HEK293 (cell line): Measurements from ENCODE around the gene LRPPRC.

Experiments
- HIC1 ChIP-seq: fragments of 450-650 bp; formaldehyde crosslinking; IDR thresholded peaks from 2 replicates; pipeline ENCODE4 v1.5.1; 2016; ENCODE audit warnings: missing biosample characterization, missing genetic modification characterization
- IKZF3 ChIP-seq: fragments of 450-650 bp; IDR thresholded peaks from 2 replicates; pipeline ENCODE4 v1.5.0; 2018; ENCODE audit warnings: missing biosample characterization, mild to moderate bottlenecking, missing genetic modification characterization, moderate library complexity
- KLF16 ChIP-seq: fragments of 450-650 bp; formaldehyde crosslinking; IDR thresholded peaks from 2 replicates; pipeline ENCODE4 v1.5.1; 2017; ENCODE audit warnings: missing biosample characterization, missing genetic modification characterization
- MYNN ChIP-seq: fragments of 450-650 bp; formaldehyde crosslinking; IDR thresholded peaks from 2 replicates; pipeline ENCODE4 v1.5.1; 2016; ENCODE audit warnings: missing biosample characterization, missing genetic modification characterization, borderline replicate concordance
- SP2 ChIP-seq: fragments of 450-650 bp; formaldehyde crosslinking; IDR thresholded peaks from 2 replicates; pipeline ENCODE4 v1.5.1; 2016; ENCODE audit warnings: missing biosample characterization, missing genetic modification characterization
- SP3 ChIP-seq: fragments of 450-650 bp; formaldehyde crosslinking; IDR thresholded peaks from 2 replicates; pipeline ENCODE4 v1.5.1; 2016; ENCODE audit warnings: missing biosample characterization, missing genetic modification characterization
- SP7 ChIP-seq: fragments of 450-650 bp; formaldehyde crosslinking; IDR thresholded peaks from 2 replicates; pipeline ENCODE4 v1.5.1; 2016; ENCODE audit warnings: missing biosample characterization, missing genetic modification characterization
- YY1 ChIP-seq: fragments of 450-650 bp; formaldehyde crosslinking; IDR thresholded peaks from 2 replicates; pipeline ENCODE4 v1.5.1; 2018; ENCODE audit warnings: missing biosample characterization, missing genetic modification characterization
- YY2 ChIP-seq: fragments of 450-650 bp; formaldehyde crosslinking; IDR thresholded peaks from 2 replicates; pipeline ENCODE4 v1.5.1; 2016; ENCODE audit warnings: missing biosample characterization, missing genetic modification characterization
- ZBTB17 ChIP-seq: fragments of 450-650 bp; formaldehyde crosslinking; IDR thresholded peaks from 2 replicates; pipeline ENCODE4 v1.5.1; 2016; ENCODE audit warnings: missing biosample characterization, missing genetic modification characterization
- ZFHX2 ChIP-seq: fragments of 450-650 bp; formaldehyde crosslinking; conservative IDR thresholded peaks from 2 replicates; pipeline ENCODE4 v1.5.1; 2016; ENCODE audit warnings: missing biosample characterization, missing genetic modification characterization
- ZIC2 ChIP-seq: fragments of 450-650 bp; formaldehyde crosslinking; IDR thresholded peaks from 2 replicates; pipeline ENCODE4 v1.5.1; 2016; ENCODE audit warnings: missing biosample characterization, missing genetic modification characterization
- ZNF24 ChIP-seq: fragments of 450-650 bp; formaldehyde crosslinking; IDR thresholded peaks from 2 replicates; pipeline ENCODE4 v1.5.1; 2016; ENCODE audit warnings: missing biosample characterization, missing genetic modification characterization
- ZNF324 ChIP-seq: fragments of 450-650 bp; formaldehyde crosslinking; IDR thresholded peaks from 2 replicates; pipeline ENCODE4 v1.5.1; 2016; ENCODE audit warnings: missing biosample characterization, missing genetic modification characterization
- ZNF394 ChIP-seq: fragments of 450-650 bp; formaldehyde crosslinking; IDR thresholded peaks from 2 replicates; pipeline ENCODE4 v1.5.1; 2016; ENCODE audit warnings: missing biosample characterization, missing genetic modification characterization, mild to moderate bottlenecking, moderate library complexity, borderline replicate concordance
- ZNF501 ChIP-seq: fragments of 450-650 bp; formaldehyde crosslinking; IDR thresholded peaks from 2 replicates; pipeline ENCODE4 v1.5.1; 2016; ENCODE audit warnings: missing biosample characterization, missing genetic modification characterization
- ZNF518A ChIP-seq: fragments of 450-650 bp; formaldehyde crosslinking; conservative IDR thresholded peaks from 2 replicates; pipeline ENCODE4 v1.5.1; 2016; ENCODE audit warnings: low read depth, missing biosample characterization, missing genetic modification characterization
- ZNF549 ChIP-seq: fragments of 450-650 bp; IDR thresholded peaks from 2 replicates; pipeline ENCODE4 v1.5.1; 2018; ENCODE audit warnings: missing biosample characterization, missing genetic modification characterization, mild to moderate bottlenecking, inconsistent platforms, moderate library complexity
- ZNF585B ChIP-seq: fragments of 450-650 bp; formaldehyde crosslinking; IDR thresholded peaks from 2 replicates; pipeline ENCODE4 v1.5.1; 2016; ENCODE audit warnings: missing biosample characterization, missing genetic modification characterization
- ZNF610 ChIP-seq: fragments of 450-650 bp; formaldehyde crosslinking; IDR thresholded peaks from 2 replicates; pipeline ENCODE4 v1.5.1; 2016; ENCODE audit warnings: missing biosample characterization, missing genetic modification characterization, borderline replicate concordance
- ZNF629 ChIP-seq: fragments of 450-650 bp; formaldehyde crosslinking; IDR thresholded peaks from 2 replicates; pipeline ENCODE4 v1.5.1; 2017; ENCODE audit warnings: missing biosample characterization, missing genetic modification characterization
- ZNF639 ChIP-seq: fragments of 450-650 bp; formaldehyde crosslinking; IDR thresholded peaks from 2 replicates; pipeline ENCODE4 v1.5.1; 2016; ENCODE audit warnings: missing biosample characterization, missing genetic modification characterization
- ZSCAN4 ChIP-seq: fragments of 450-650 bp; formaldehyde crosslinking; IDR thresholded peaks from 2 replicates; pipeline ENCODE4 v1.5.1; 2017; ENCODE audit warnings: missing biosample characterization, missing genetic modification characterization
- TF ChIP-seq, protein P1 (sequence below): fragments of 450-650 bp; formaldehyde crosslinking; optimal IDR thresholded peaks from 2 replicates; pipeline ENCODE3; 2016; ENCODE audit warnings: missing biosample characterization, mild to moderate bottlenecking, missing genetic modification characterization
- TF ChIP-seq, protein P2 (sequence below): fragments of 450-650 bp; formaldehyde crosslinking; IDR thresholded peaks from 2 replicates; pipeline ENCODE4 v1.5.1; 2016; ENCODE audit warnings: missing biosample characterization, missing genetic modification characterization
- TF ChIP-seq, protein P3 (sequence below): fragments of 450-650 bp; formaldehyde crosslinking; IDR thresholded peaks from 2 replicates; pipeline ENCODE4; 2016; ENCODE audit warnings: missing biosample characterization, missing genetic modification characterization

Gene LRPPRC

GRCh38 chr2:43995733-43996533 is at the start of gene LRPPRC (continued):
- peak; percentile 70 for TF ChIP-seq ZNF518A (tag by site-specific recombination)
- TF ChIP-seq KLF16 (tag by site-specific recombination): peak; percentile 46; the same call in 1 of the 2 replicates
- TF ChIP-seq IKZF3 (tag by site-specific recombination): no peak
- TF ChIP-seq, protein P1, sequence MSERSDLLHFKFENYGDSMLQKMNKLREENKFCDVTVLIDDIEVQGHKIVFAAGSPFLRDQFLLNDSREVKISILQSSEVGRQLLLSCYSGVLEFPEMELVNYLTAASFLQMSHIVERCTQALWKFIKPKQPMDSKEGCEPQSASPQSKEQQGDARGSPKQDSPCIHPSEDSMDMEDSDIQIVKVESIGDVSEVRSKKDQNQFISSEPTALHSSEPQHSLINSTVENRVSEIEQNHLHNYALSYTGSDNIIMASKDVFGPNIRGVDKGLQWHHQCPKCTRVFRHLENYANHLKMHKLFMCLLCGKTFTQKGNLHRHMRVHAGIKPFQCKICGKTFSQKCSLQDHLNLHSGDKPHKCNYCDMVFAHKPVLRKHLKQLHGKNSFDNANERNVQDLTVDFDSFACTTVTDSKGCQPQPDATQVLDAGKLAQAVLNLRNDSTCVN (tag by site-specific recombination): peak; percentile 45
- no peak for TF ChIP-seq ZSCAN4 (tag by site-specific recombination)
- peak; percentile 56; the same call in 1 of the 2 replicates for TF ChIP-seq ZNF394 (tag by site-specific recombination)
- TF ChIP-seq MYNN (tag by site-specific recombination): no peak
- peak; percentile 74 for TF ChIP-seq YY1
- TF ChIP-seq, protein P2, sequence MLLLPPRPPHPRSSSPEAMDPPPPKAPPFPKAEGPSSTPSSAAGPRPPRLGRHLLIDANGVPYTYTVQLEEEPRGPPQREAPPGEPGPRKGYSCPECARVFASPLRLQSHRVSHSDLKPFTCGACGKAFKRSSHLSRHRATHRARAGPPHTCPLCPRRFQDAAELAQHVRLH (tag by site-specific recombination): peak; percentile 98
- TF ChIP-seq ZNF549 (tag by site-specific recombination): no peak
- TF ChIP-seq ZNF324 (tag by site-specific recombination): peak; percentile 85
- TF ChIP-seq SP2 (tag by site-specific recombination): no peak
- peak; percentile 95 for TF ChIP-seq ZBTB17 (tag by site-specific recombination)
- TF ChIP-seq SP7 (tag by site-specific recombination): peak; percentile 73
- no peak for TF ChIP-seq HIC1
- no peak for TF ChIP-seq ZNF585B (tag by site-specific recombination)
- peak; percentile 50; the same call in 1 of the 2 replicates for TF ChIP-seq ZNF501
- peak; percentile 62; the same call in 1 of the 2 replicates for TF ChIP-seq YY2 (tag by site-specific recombination)
- 0 out of 2 replicates have a peak, but pooled peaks have one; percentile 38 for TF ChIP-seq ZNF24
- TF ChIP-seq ZIC2 (tag by site-specific recombination): peak; percentile 62; the same call in 1 of the 2 replicates
- no peak for TF ChIP-seq ZNF610 (tag by site-specific recombination)
- peak; percentile 69 for TF ChIP-seq ZNF639 (tag by site-specific recombination)
- TF ChIP-seq, protein P3, sequence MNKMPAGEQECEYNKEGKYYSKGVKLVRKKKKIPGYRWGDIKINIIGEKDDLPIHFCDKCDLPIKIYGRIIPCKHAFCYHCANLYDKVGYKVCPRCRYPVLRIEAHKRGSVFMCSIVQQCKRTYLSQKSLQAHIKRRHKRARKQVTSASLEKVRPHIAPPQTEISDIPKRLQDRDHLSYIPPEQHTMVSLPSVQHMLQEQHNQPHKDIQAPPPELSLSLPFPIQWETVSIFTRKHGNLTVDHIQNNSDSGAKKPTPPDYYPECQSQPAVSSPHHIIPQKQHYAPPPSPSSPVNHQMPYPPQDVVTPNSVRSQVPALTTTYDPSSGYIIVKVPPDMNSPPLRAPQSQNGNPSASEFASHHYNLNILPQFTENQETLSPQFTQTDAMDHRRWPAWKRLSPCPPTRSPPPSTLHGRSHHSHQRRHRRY (tag by site-specific recombination): no peak
- TF ChIP-seq ZNF629 (tag by site-specific recombination): peak; percentile 51
- peak; percentile 64 for TF ChIP-seq ZFHX2
- TF ChIP-seq SP3: peak; percentile 96
- TF ChIP-seq, all 188 proteins: peak for 32
